ENCODE results near the gene FAM149B1. TPM values are rescaled to one million over a fixed set of nuclear protein-coding genes. Genes with fewer than 3 reads are reported as not detected.

Gene FAM149B1
- total and polyA plus RNA-seq, 2 of the 13 experiments (the other 11 are each of a cell fraction or from before 2014, with no cell fraction given) = 9.3 to 16.8 TPM

GRCh38 chr10:73252445-73253224 is 84.7 kb downstream of the FAM149B1 start, which contains the start of gene MRPS16 (continued):
- TF ChIP-seq SKIL (CRISPR knock-in tag; IDR thresholded peaks at IDR 0.05; ENCODE audit: borderline replicate concordance) (no peak), SMAD1 (CRISPR knock-in tag; IDR thresholded peaks at IDR 0.05; ENCODE audit: borderline replicate concordance, low read depth) (peak; percentile 81; the same call in 1 of the 2 replicates), ZNF605 (CRISPR knock-in tag; IDR thresholded peaks at IDR 0.05) (peak; percentile 78; the same call in 1 of the 2 replicates), ASH2L (IDR thresholded peaks at IDR 0.05; ENCODE audit: insufficient read length, low read depth, low read length) (peak; percentile 93), RBM22 (optimal IDR thresholded peaks at IDR 0.05; ENCODE audit: low read length) (no peak), MIXL1 (CRISPR knock-in tag; IDR thresholded peaks at IDR 0.05) (0 out of 2 replicates have a peak, but pooled peaks have one; percentile 10), PHB2 (IDR thresholded peaks at IDR 0.05; ENCODE audit: partially characterized antibody) (no peak), PTBP1 (IDR thresholded peaks at IDR 0.05; ENCODE audit: low read depth, low read length, poor library complexity, severe bottlenecking) (no peak), ZNF496 (CRISPR knock-in tag; IDR thresholded peaks at IDR 0.05; ENCODE audit: insufficient replicate concordance) (no peak), IKZF1 (IDR thresholded peaks at IDR 0.05) (no peak), TCF12 (IDR thresholded peaks at IDR 0.05) (no peak), TCF12 (CRISPR knock-in tag; IDR thresholded peaks at IDR 0.05) (no peak), TAF15 (IDR thresholded peaks at IDR 0.05; ENCODE audit: low read depth, low read length, poor library complexity, severe bottlenecking) (no peak), WIZ (CRISPR knock-in tag; IDR thresholded peaks at IDR 0.05) (no peak), ZNF530 (CRISPR knock-in tag; IDR thresholded peaks at IDR 0.05; ENCODE audit: low read depth) (no peak), ZNF101 (CRISPR knock-in tag; IDR thresholded peaks at IDR 0.05; ENCODE audit: borderline replicate concordance, low read depth) (no peak), TCF7L2 (IDR thresholded peaks at IDR 0.05; ENCODE audit: low read depth, low read length) (no peak), DBP (CRISPR knock-in tag; IDR thresholded peaks at IDR 0.05; ENCODE audit: not compliant biosample characterization) (no peak), ZFP91 (CRISPR knock-in tag; IDR thresholded peaks at IDR 0.05; ENCODE audit: borderline replicate concordance) (peak; percentile 92), ZNF777 (CRISPR knock-in tag; IDR thresholded peaks at IDR 0.05) (0 out of 2 replicates have a peak, but pooled peaks have one; percentile 44), MTA3 (CRISPR knock-in tag; IDR thresholded peaks at IDR 0.05) (no peak), ZNF577 (CRISPR knock-in tag; IDR thresholded peaks at IDR 0.05; ENCODE audit: borderline replicate concordance, low read depth) (no peak), ZNF747 (CRISPR knock-in tag; IDR thresholded peaks at IDR 0.05; ENCODE audit: borderline replicate concordance) (no peak), FOXA1 (IDR thresholded peaks at IDR 0.05) (no peak), FOXA1 (CRISPR knock-in tag; IDR thresholded peaks at IDR 0.05) (peak; percentile 3; the same call in 1 of the 2 replicates), MZF1 (CRISPR knock-in tag; IDR thresholded peaks at IDR 0.05; ENCODE audit: borderline replicate concordance) (no peak)

Data from HepG2 (cell line).